ENCODE measurements around the gene FGF13. TPM values are rescaled to one million over a fixed set of nuclear protein-coding genes. Genes with fewer than 3 reads are reported as not detected.
A peak's percentile ranks its signal among the peaks of the same experiment; 100 is the strongest.

Gene FGF13
- total RNA-seq, 2 donors from 2014 or later = 0.66 to 1.0 TPM

GRCh38 chrX:138748480-138748879 lies 37.0 kb upstream of the FGF13 start:
- H3K36me3 ChIP-seq (replicated peaks in 1 of 2; ENCODE audit: insufficient read depth in 1 of 2, low read depth in 2 of 2) = no peaks in the 10 kb centered on the region
- WGBS, 2 donors = 19 to 22% methylated on average over 3 of the region's 3 CpGs
- no peak overlapping the region for H3K27ac ChIP-seq
- H3K4me3 ChIP-seq = no peak overlapping the region
- no peaks in the 10 kb centered on the region for H3K4me1 ChIP-seq
- TF ChIP-seq CTCF (IDR thresholded peaks at IDR 0.05) = peak in 5 of 7 experiments; percentile 12 to 40 (median 27)
- TF ChIP-seq POLR2A (IDR thresholded peaks at IDR 0.05) = no peak
- no peaks in the 10 kb centered on the region for H3K27me3 ChIP-seq
- DNase-seq = no peak
- intact Hi-C loops (cut with DNase I) = no loop called here
- ATAC-seq = no peak
- no peaks in the 10 kb centered on the region for H3K9me3 ChIP-seq

- intact Hi-C loops (cut with DNase I) = no loop called here
- peak; percentile 9 to 30 (median 24) for DNase-seq
- no peaks in the 10 kb centered on the region for H3K4me1 ChIP-seq
Measured at GRCh38 chrX:138745196-138745595, 33.7 kb upstream of the FGF13 start.

GRCh38 chrX:138742217-138742616 lies 30.7 kb upstream of the FGF13 start:
- H3K27me3 ChIP-seq = no peaks in the 10 kb centered on the region
- ATAC-seq = no peak
- no peak overlapping the region for H3K27ac ChIP-seq
- TF ChIP-seq POLR2A (IDR thresholded peaks at IDR 0.05) = no peak
- no peak for TF ChIP-seq CTCF (IDR thresholded peaks at IDR 0.05)
- WGBS, 2 donors = 59 to 70% methylated on average over 5 of the region's 5 CpGs
- no peak for DNase-seq
- intact Hi-C loops (cut with DNase I) = no loop called here
- no peak overlapping the region for H3K4me3 ChIP-seq
- no peaks in the 10 kb centered on the region for H3K4me1 ChIP-seq
- H3K36me3 ChIP-seq (replicated peaks in 1 of 2; ENCODE audit: insufficient read depth in 1 of 2, low read depth in 2 of 2) = no peaks in the 10 kb centered on the region
- H3K9me3 ChIP-seq = no peaks in the 10 kb centered on the region

More at GRCh38 chrX:138745196-138745595, 33.7 kb upstream of the FGF13 start:
- 0 to 3% methylated on average over 7 of the region's 7 CpGs for WGBS, 2 donors
- no peak overlapping the region for H3K27ac ChIP-seq
- TF ChIP-seq POLR2A (IDR thresholded peaks at IDR 0.05) (no peak), CTCF (IDR thresholded peaks at IDR 0.05) (peak; percentile 41 to 71 (median 62))
- no peaks in the 10 kb centered on the region for H3K36me3 ChIP-seq (replicated peaks in 1 of 2; ENCODE audit: insufficient read depth in 1 of 2, low read depth in 2 of 2)
- no peak overlapping the region for H3K4me3 ChIP-seq
- ATAC-seq = no peak
- no peaks in the 10 kb centered on the region for H3K27me3 ChIP-seq
- no peaks in the 10 kb centered on the region for H3K9me3 ChIP-seq

- H3K9me3 ChIP-seq = no peaks in the 10 kb centered on the region
- H3K36me3 ChIP-seq (replicated peaks in 1 of 2; ENCODE audit: insufficient read depth in 1 of 2, low read depth in 2 of 2) = no peaks in the 10 kb centered on the region
- ATAC-seq (no peak), DNase-seq (no peak)
- H3K4me1 ChIP-seq = no peaks in the 10 kb centered on the region
- TF ChIP-seq POLR2A (IDR thresholded peaks at IDR 0.05) (no peak), CTCF (IDR thresholded peaks at IDR 0.05) (no peak)
- WGBS, 2 donors = 70 to 74% methylated on average over 2 of the region's 2 CpGs
- intact Hi-C loops (cut with DNase I) = no loop called here
- H3K27ac ChIP-seq = no peak overlapping the region
- no peak overlapping the region for H3K4me3 ChIP-seq
- no peaks in the 10 kb centered on the region for H3K27me3 ChIP-seq
Measured at GRCh38 chrX:138740341-138740740, 28.8 kb upstream of the FGF13 start.

GRCh38 chrX:138723301-138723700 lies 11.8 kb upstream of the FGF13 start:
- Histone ChIP-seq H3K4me3 (no peak overlapping the region), H3K4me1 (no peaks in the 10 kb centered on the region), H3K27ac (no peak overlapping the region), H3K36me3 (replicated peaks in 1 of 2; ENCODE audit: insufficient read depth in 1 of 2, low read depth in 2 of 2) (no peaks in the 10 kb centered on the region), H3K9me3 (no peaks in the 10 kb centered on the region), H3K27me3 (no peaks in the 10 kb centered on the region)
- intact Hi-C loops (cut with DNase I) = no loop called here
- TF ChIP-seq POLR2A (IDR thresholded peaks at IDR 0.05) = no peak
- no peak for TF ChIP-seq CTCF (IDR thresholded peaks at IDR 0.05)
- 54 to 73% methylated on average over 5 of the region's 5 CpGs for WGBS, 2 donors
- DNase-seq (no peak), ATAC-seq (no peak)
